A172 (cell line): ENCODE results near the gene BRWD1. TPM values are rescaled to one million over a fixed set of nuclear protein-coding genes. Genes with fewer than 3 reads are reported as not detected.

Experiments used
- DNase-seq: peaks from one replicate; pipeline ENCODE4 v3.0.0-alpha.2; 2015; ENCODE audit warnings: low spot score
- total RNA-seq: library from RNA; depleted of rRNA; stranded (reverse); fragments of >200 nt; shearing (Covaris generic); gene quantifications from 2 replicates; pipeline ENCODE4 v1.2.3, GENCODE V29; 2014; rRNA removed

Gene BRWD1
- total RNA-seq, 1 experiment from 2014 or later = 46.9 TPM

DNA sequence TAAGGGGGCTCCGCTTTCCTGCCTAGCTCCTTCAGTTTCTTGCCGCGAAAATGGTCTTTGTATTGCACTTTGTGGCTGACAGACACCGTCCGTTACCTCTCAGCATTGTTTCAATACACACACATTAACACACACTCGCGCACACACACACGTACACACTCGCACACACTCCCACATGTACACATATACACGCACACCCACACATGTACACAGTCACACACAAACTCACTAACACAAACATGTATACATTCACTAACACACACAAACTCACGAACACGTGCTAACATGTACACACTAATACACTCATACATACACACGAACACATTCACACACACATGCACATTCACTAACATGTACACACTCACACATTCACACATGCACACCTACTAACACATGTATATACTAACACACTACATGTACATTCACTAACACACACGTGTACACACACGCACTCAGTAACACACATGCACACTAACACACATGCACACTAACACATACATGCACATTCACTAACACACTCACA is 179.1 kb downstream of the BRWD1 start:
- DNase-seq = no peak

Other genes starting within 250 kb of the BRWD1 start
- 162 and 207 TPM in 2 replicates for gene PSMG1, start 130.2 kb downstream of the BRWD1 start, total RNA-seq
- gene HMGN1, start 35.5 kb upstream of the BRWD1 start, total RNA-seq = 461 and 562 TPM in 2 replicates
- 2.7 and 3.4 TPM in 2 replicates for gene LCA5L, start 132.1 kb upstream of the BRWD1 start, total RNA-seq
- 5.8 TPM in 2 replicates for gene SH3BGR, start 138.3 kb upstream of the BRWD1 start, total RNA-seq